LNCAP (cell line): ENCODE measurements around the gene PAPPA.

Experiments used
- TF ChIP-seq, protein P1 (sequence below): fragments of 450-650 bp; IDR thresholded peaks from 2 replicates; pipeline ENCODE4 v1.5.1; 2017; ENCODE audit warnings: mild to moderate bottlenecking

Gene PAPPA

DNA sequence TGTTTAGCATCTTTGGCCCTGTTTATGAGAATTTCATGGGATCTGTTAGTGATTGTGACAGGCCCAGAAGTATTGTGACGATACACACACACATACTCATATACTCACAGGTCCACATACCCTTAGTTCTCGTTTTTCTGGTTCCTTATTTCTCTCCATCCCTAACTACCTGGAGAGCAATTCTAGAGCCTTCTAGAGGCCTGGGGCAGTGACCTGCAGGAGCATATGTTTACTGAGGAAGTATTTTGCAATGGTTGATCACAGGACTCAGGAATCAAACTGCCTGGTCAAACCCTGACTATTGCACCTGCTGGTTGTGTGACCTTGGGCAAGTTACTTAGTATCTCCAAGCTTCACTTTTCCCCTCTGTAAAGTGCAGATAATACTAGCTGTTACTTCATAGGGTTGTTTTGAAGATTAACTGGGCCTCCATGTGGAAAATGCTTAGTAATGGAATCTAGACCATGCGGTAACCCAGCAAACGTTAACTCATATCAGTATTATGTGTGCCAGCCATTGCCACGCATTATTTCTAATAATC, 8.7 kb downstream of the PAPPA start:
- TF ChIP-seq, protein P1, sequence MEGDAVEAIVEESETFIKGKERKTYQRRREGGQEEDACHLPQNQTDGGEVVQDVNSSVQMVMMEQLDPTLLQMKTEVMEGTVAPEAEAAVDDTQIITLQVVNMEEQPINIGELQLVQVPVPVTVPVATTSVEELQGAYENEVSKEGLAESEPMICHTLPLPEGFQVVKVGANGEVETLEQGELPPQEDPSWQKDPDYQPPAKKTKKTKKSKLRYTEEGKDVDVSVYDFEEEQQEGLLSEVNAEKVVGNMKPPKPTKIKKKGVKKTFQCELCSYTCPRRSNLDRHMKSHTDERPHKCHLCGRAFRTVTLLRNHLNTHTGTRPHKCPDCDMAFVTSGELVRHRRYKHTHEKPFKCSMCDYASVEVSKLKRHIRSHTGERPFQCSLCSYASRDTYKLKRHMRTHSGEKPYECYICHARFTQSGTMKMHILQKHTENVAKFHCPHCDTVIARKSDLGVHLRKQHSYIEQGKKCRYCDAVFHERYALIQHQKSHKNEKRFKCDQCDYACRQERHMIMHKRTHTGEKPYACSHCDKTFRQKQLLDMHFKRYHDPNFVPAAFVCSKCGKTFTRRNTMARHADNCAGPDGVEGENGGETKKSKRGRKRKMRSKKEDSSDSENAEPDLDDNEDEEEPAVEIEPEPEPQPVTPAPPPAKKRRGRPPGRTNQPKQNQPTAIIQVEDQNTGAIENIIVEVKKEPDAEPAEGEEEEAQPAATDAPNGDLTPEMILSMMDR = no peak

DNA sequence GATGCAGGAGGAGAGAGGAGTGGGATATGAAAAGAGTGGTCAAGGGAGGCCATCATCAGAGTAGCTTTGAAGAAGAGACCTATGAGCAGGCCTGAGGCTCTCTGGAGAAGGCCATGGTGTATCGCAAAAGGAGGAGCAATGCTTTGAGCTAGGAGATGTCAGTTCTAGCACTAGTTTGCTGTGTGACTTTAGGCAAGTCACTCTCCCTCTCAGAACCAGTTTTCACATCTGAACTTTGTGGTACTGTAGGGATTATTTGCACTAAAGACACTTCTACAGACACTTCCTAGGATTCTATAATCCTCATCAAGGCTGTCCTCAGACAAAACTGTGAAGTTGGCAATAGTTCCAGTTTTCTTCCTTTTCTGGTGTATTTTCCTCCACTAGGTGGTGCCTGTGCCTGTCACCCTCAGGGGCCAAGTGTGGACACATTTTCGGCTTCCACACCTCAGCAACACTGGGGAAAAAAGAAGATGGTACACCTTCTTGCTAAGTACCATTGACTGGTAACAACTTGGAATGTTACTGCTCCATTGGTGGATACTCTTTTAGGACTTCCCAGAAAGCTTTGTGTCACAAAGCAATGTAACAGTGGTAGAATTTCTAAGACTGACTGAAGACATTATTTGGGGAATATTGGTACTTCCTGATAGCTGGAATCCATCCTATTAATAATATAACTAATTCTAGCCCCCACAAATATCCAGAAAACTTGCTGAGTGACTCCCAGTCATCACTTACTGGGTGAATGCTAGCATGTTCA, 9.9 kb downstream of the PAPPA start:
- TF ChIP-seq, protein P1 = peak; percentile 69

DNA sequence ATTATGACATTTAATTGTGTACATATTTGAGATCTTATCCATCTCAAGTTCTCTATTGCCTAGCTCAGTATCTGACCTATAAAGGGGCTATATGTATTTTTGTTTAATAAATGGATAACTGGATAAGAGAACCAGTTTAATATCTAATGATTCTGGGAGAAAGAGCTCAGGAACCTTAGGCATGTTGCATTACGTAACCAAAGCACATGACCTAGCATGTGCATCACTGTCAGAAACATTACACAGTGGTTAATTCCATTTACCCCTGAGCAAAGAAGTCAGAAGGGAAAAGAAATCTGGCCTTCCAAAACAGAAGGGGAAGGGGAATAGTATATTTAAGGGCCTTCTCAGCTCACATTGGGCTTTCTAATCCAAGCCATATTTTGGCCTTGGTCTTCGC, 12.3 kb downstream of the PAPPA start:
- TF ChIP-seq, protein P1 = no peak

DNA sequence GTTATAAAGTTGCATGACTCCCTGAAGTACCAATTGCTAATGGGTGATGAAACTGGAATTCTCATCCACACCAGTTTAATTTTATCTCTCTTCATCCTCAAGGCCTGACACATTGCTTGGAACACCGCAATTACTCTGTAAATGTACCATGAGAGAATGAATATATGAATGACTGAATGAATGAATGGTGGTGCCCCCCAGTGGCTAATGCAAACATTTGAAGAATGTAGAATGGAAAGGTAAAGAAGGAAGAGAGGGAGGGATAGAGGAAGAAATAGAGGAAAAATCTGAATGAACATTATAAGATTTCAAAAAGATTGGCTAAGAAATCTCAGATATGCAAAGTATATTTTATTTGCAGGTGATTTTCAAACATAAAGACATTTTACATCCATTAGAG, 13.1 kb downstream of the PAPPA start:
- TF ChIP-seq, protein P1 = no peak; the same call in 1 of the 2 replicates

DNA sequence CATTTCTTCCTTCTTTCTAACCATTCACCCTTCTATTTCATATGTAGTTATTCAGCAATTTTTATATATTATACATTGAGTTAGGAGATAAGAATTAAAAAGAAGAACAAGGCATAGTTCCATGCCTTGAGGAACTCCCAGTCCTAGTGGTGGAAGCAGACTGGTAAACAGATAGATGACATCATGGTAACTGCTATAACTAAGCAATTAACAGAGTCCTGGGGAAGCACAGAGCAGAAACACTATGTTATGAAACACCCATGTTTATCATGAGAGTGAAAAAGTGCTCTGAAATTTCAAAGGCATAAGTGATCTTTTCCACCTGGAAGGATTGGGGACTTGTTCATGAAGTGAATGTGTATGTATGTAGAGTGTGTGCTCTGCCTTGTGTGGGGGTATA, 14.6 kb downstream of the PAPPA start:
- TF ChIP-seq, protein P1 = no peak

DNA sequence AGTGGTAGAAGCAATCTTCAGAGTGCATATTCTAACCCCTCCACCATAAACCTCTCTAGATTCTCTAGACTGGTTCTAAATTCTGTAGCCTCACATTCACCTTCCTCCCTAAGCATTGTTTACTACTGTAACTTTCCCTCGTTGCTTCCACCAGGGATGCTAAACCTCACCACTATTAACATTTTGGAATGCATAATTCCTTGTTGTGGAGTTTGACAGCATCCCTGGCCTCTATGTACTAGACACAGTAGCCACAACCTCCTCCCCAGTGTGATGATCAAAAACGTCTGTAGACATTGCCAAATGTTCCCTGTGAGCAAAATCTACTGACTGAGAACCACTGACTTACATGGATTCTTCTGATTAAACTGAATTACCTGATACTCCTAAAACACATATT, 18.6 kb downstream of the PAPPA start:
- TF ChIP-seq, protein P1 = no peak

DNA sequence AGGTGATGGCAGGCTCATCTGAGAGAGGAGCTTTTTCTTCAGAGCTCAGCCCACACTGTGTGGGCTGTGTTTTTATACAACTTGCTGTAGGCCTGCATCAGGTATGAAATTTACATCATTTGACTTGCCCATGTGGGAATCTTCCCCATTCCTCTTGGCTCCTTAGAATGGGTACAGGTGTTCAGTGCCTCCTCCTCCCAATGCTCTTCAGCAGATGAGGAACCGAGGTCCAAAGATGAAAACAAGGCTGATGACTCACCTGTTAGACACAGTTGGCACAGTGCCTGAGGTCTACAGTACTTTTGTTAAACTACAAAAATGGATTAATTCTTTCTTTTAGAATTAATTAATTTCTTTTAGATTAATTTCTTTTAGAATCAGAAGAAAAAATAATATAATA, 20.8 kb downstream of the PAPPA start:
- TF ChIP-seq, protein P1 = no peak
